ENCODE measurements around the gene MMD. TPM values are rescaled to one million over a fixed set of nuclear protein-coding genes. Genes with fewer than 3 reads are reported as not detected.
A peak's percentile ranks its signal among the peaks of the same experiment; 100 is the strongest.

Gene MMD
- total and polyA plus RNA-seq, 9 of the 15 experiments (the other 6 are each of a cell fraction or from before 2014, with no cell fraction given) = 3.1 to 18.9 (median 10.7) TPM

DNA sequence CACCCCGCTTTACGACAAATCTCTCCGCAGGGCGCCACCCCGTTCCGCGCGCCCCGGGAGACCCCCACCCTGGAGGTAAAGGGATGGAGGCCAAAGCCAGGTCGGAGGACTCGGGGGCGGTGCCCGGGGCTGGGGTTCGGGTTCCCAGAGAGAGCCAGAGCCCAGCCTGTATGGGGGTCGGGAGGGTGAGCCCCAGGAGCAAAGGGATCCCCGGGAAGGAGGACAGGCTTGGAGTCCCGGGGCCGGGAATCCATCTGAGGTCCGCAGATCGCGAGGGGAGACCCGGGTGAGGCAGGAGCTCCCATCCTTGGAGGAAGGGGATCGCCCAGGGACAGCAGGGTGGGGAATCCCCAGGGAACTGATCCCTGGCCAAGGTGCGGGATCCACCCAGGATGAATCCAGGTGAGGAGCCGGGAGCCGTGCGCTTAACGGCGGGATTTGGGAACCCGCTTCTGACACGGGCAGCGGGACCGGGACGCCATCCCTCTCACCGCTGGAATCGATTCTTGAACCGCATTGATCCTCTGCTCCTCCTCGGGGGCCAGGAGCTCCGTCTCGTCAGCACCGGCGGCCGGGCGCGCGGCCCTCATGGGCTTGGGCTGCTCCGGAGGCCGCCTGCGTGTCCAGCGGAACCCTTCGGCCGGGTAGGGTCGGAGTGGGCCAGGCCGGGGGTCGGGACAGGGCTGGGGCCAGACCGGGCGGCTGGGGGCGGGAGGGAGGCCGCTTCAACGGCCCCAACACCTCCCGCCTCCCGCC, at the start of gene MMD (continued):
- TF ChIP-seq, protein P1, sequence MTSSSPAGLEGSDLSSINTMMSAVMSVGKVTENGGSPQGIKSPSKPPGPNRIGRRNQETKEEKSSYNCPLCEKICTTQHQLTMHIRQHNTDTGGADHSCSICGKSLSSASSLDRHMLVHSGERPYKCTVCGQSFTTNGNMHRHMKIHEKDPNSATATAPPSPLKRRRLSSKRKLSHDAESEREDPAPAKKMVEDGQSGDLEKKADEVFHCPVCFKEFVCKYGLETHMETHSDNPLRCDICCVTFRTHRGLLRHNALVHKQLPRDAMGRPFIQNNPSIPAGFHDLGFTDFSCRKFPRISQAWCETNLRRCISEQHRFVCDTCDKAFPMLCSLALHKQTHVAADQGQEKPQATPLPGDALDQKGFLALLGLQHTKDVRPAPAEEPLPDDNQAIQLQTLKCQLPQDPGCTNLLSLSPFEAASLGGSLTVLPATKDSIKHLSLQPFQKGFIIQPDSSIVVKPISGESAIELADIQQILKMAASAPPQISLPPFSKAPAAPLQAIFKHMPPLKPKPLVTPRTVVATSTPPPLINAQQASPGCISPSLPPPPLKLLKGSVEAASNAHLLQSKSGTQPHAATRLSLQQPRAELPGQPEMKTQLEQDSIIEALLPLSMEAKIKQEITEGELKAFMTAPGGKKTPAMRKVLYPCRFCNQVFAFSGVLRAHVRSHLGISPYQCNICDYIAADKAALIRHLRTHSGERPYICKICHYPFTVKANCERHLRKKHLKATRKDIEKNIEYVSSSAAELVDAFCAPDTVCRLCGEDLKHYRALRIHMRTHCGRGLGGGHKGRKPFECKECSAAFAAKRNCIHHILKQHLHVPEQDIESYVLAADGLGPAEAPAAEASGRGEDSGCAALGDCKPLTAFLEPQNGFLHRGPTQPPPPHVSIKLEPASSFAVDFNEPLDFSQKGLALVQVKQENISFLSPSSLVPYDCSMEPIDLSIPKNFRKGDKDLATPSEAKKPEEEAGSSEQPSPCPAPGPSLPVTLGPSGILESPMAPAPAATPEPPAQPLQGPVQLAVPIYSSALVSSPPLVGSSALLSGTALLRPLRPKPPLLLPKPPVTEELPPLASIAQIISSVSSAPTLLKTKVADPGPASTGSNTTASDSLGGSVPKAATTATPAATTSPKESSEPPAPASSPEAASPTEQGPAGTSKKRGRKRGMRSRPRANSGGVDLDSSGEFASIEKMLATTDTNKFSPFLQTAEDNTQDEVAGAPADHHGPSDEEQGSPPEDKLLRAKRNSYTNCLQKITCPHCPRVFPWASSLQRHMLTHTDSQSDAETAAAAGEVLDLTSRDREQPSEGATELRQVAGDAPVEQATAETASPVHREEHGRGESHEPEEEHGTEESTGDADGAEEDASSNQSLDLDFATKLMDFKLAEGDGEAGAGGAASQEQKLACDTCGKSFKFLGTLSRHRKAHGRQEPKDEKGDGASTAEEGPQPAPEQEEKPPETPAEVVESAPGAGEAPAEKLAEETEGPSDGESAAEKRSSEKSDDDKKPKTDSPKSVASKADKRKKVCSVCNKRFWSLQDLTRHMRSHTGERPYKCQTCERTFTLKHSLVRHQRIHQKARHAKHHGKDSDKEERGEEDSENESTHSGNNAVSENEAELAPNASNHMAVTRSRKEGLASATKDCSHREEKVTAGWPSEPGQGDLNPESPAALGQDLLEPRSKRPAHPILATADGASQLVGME (CRISPR knock-in tag; IDR thresholded peaks at IDR 0.05) = 0 out of 2 replicates have a peak, but pooled peaks have one; percentile 13
- TF ChIP-seq, protein P2, sequence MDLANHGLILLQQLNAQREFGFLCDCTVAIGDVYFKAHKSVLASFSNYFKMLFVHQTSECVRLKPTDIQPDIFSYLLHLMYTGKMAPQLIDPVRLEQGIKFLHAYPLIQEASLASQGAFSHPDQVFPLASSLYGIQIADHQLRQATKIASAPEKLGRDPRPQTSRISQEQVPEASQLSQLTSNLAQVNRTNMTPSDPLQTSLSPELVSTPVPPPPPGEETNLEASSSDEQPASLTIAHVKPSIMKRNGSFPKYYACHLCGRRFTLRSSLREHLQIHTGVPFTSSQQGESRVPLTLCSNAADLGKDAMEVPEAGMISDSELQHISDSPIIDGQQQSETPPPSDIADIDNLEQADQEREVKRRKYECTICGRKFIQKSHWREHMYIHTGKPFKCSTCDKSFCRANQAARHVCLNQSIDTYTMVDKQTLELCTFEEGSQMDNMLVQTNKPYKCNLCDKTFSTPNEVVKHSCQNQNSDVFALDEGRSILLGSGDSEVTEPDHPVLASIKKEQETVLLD (IDR thresholded peaks at IDR 0.05) = 0 out of 2 replicates have a peak, but pooled peaks have one; percentile 11
- TF ChIP-seq YY1 (IDR thresholded peaks at IDR 0.05; ENCODE audit: borderline replicate concordance in 1 of 3, control insufficient read depth in 1 of 3, extremely low read depth in 1 of 3, insufficient read depth in 3 of 3, insufficient read length in 1 of 3, insufficient replicate concordance in 2 of 3, low read depth in 1 of 3, low read length in 2 of 3) (peak in 1 of 3 experiments; percentile 11), POU5F1 (IDR thresholded peaks at IDR 0.05; ENCODE audit: borderline replicate concordance, low read depth, low read length, partially characterized antibody) (no peak), POLR2A (conservative IDR thresholded peaks at IDR 0.05) (peak; percentile 62; the same call in 1 of the 2 replicates), PHF8 (IDR thresholded peaks at IDR 0.05; ENCODE audit: borderline replicate concordance, low read length) (peak; percentile 69; the same call in 1 of the 2 replicates), SUPT5H (IDR thresholded peaks at IDR 0.05) (peak; percentile 47), CBFB (CRISPR knock-in tag; IDR thresholded peaks at IDR 0.05) (0 out of 2 replicates have a peak, but pooled peaks have one; percentile 27), HDAC1 (IDR thresholded peaks at IDR 0.05) (0 out of 4 replicates have a peak, but pooled peaks of 1 of the 2 experiments have one; percentile 28)
- TF ChIP-seq, protein P3, sequence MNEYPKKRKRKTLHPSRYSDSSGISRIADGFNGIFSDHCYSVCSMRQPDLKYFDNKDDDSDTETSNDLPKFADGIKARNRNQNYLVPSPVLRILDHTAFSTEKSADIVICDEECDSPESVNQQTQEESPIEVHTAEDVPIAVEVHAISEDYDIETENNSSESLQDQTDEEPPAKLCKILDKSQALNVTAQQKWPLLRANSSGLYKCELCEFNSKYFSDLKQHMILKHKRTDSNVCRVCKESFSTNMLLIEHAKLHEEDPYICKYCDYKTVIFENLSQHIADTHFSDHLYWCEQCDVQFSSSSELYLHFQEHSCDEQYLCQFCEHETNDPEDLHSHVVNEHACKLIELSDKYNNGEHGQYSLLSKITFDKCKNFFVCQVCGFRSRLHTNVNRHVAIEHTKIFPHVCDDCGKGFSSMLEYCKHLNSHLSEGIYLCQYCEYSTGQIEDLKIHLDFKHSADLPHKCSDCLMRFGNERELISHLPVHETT (CRISPR knock-in tag; conservative IDR thresholded peaks at IDR 0.05 in 1 of 2, IDR thresholded peaks at IDR 0.05 in 1 of 2) = peak in 1 of 2 experiments; percentile 53; a peak in 1 of 4 replicates
- TF ChIP-seq, protein P4, sequence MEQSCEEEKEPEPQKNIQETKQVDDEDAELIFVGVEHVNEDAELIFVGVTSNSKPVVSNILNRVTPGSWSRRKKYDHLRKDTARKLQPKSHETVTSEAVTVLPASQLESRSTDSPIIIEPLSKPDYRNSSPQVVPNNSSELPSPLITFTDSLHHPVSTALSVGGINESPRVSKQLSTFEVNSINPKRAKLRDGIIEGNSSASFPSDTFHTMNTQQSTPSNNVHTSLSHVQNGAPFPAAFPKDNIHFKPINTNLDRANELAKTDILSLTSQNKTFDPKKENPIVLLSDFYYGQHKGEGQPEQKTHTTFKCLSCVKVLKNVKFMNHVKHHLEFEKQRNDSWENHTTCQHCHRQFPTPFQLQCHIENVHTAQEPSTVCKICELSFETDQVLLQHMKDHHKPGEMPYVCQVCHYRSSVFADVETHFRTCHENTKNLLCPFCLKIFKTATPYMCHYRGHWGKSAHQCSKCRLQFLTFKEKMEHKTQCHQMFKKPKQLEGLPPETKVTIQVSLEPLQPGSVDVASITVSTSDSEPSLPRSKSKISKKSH (CRISPR knock-in tag; IDR thresholded peaks at IDR 0.05) = no peak
- TF ChIP-seq, protein P5, sequence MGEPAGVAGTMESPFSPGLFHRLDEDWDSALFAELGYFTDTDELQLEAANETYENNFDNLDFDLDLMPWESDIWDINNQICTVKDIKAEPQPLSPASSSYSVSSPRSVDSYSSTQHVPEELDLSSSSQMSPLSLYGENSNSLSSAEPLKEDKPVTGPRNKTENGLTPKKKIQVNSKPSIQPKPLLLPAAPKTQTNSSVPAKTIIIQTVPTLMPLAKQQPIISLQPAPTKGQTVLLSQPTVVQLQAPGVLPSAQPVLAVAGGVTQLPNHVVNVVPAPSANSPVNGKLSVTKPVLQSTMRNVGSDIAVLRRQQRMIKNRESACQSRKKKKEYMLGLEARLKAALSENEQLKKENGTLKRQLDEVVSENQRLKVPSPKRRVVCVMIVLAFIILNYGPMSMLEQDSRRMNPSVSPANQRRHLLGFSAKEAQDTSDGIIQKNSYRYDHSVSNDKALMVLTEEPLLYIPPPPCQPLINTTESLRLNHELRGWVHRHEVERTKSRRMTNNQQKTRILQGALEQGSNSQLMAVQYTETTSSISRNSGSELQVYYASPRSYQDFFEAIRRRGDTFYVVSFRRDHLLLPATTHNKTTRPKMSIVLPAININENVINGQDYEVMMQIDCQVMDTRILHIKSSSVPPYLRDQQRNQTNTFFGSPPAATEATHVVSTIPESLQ (CRISPR knock-in tag; IDR thresholded peaks at IDR 0.05) = 0 out of 2 replicates have a peak, but pooled peaks have one; percentile 56

All from K562 (cell line).